Measurements from ENCODE around the gene PARP9.

The PARP9 gene

GRCh38 chr3:122530164-122530563 lies 33.9 kb downstream of the PARP9 start:
- no peak for DNase-seq
- Histone ChIP-seq H3K36me3 (no peaks in the 10 kb centered on the region), H3K4me3 (ENCODE audit: low read depth, low read length) (no peak overlapping the region)

GRCh38 chr3:122523317-122523716 lies 40.8 kb downstream of the PARP9 start:
- no peak for TF ChIP-seq CTCF (IDR thresholded peaks at IDR 0.05; ENCODE audit: low read depth, low read length)
- DNase-seq = no peak
- peaks cover 3% of the 10 kb centered on the region for H3K27me3 ChIP-seq
- no peaks in the 10 kb centered on the region for H3K9me3 ChIP-seq
- H3K4me1 ChIP-seq = no peaks in the 10 kb centered on the region
- no peak overlapping the region for H3K4me3 ChIP-seq (ENCODE audit: low read depth, low read length)
- no peaks in the 10 kb centered on the region for H3K36me3 ChIP-seq

More at GRCh38 chr3:122530164-122530563, 33.9 kb downstream of the PARP9 start:
- TF ChIP-seq CTCF (IDR thresholded peaks at IDR 0.05; ENCODE audit: low read depth, low read length) = no peak
- Histone ChIP-seq H3K4me1 (no peaks in the 10 kb centered on the region), H3K27me3 (no peaks in the 10 kb centered on the region), H3K9me3 (no peaks in the 10 kb centered on the region)

- Histone ChIP-seq H3K27me3 (peaks cover 3% of the 10 kb centered on the region), H3K9me3 (no peaks in the 10 kb centered on the region), H3K4me1 (no peaks in the 10 kb centered on the region), H3K4me3 (ENCODE audit: low read depth, low read length) (no peak overlapping the region), H3K36me3 (no peaks in the 10 kb centered on the region)
- DNase-seq = no peak
- no peak for TF ChIP-seq CTCF (IDR thresholded peaks at IDR 0.05; ENCODE audit: low read depth, low read length)
These were observed 43.2 kb downstream of the PARP9 start for GRCh38 chr3:122520861-122521260.

- DNase-seq = no peak
- Histone ChIP-seq H3K36me3 (no peaks in the 10 kb centered on the region), H3K27me3 (peaks cover 3% of the 10 kb centered on the region), H3K4me3 (ENCODE audit: low read depth, low read length) (no peak overlapping the region), H3K9me3 (no peaks in the 10 kb centered on the region), H3K4me1 (no peaks in the 10 kb centered on the region)
- no peak for TF ChIP-seq CTCF (IDR thresholded peaks at IDR 0.05; ENCODE audit: low read depth, low read length)
These were observed 44.4 kb downstream of the PARP9 start for GRCh38 chr3:122519693-122520092.

GRCh38 chr3:122516846-122517360 lies 47.2 kb downstream of the PARP9 start:
- no peak for DNase-seq
- H3K4me1 ChIP-seq = peaks cover 4% of the 10 kb centered on the region
- no peak for TF ChIP-seq CTCF (IDR thresholded peaks at IDR 0.05; ENCODE audit: low read depth, low read length)
- H3K36me3 ChIP-seq = no peaks in the 10 kb centered on the region
- H3K27me3 ChIP-seq = no peaks in the 10 kb centered on the region
- no peaks in the 10 kb centered on the region for H3K9me3 ChIP-seq
- H3K4me3 ChIP-seq (ENCODE audit: low read depth, low read length) = no peak overlapping the region

GRCh38 chr3:122515870-122516269 lies 48.2 kb downstream of the PARP9 start:
- Histone ChIP-seq H3K4me1 (peaks cover 14% of the 10 kb centered on the region), H3K36me3 (no peaks in the 10 kb centered on the region), H3K4me3 (ENCODE audit: low read depth, low read length) (no peak overlapping the region), H3K27me3 (no peaks in the 10 kb centered on the region), H3K9me3 (no peaks in the 10 kb centered on the region)
- DNase-seq = no peak
- TF ChIP-seq CTCF (IDR thresholded peaks at IDR 0.05; ENCODE audit: low read depth, low read length) = no peak

Data from BE2C (cell line).